ENCODE results near the gene NTF4. TPM values are rescaled to one million over a fixed set of nuclear protein-coding genes. Genes with fewer than 3 reads are reported as not detected.
A peak's percentile ranks its signal among the peaks of the same experiment; 100 is the strongest.

The NTF4 gene
- total and polyA plus RNA-seq, 2 donors (not counting 1 experiment from before 2014, with no cell fraction given), result not detected

GRCh38 chr19:49106648-49107135, 42.1 kb upstream of the NTF4 start:
- Mint-ChIP-seq H3K27me3 (no peaks in the 10 kb centered on the region), H3K4me3 (no peak overlapping the region), H3K9me3 (ENCODE audit: insufficient read depth) (no peaks in the 10 kb centered on the region), H3K4me1 (peaks cover 10% of the 10 kb centered on the region), H3K27ac (no peak overlapping the region)
- Histone ChIP-seq H3K9ac (ENCODE audit: low read length) (no peak overlapping the region), H3K36me3 (replicated peaks in 1 of 2; ENCODE audit: control extremely low read depth in 1 of 2, control insufficient read depth in 1 of 2, extremely low read depth in 1 of 2, insufficient read depth in 2 of 2, low read length in 1 of 2) (peaks cover 0 to 61% of the 10 kb centered on the region in 2 experiments), H3K27me3 (replicated peaks in 1 of 4; ENCODE audit: control extremely low read depth in 1 of 4, control insufficient read depth in 3 of 4, insufficient read depth in 4 of 4, low read length in 3 of 4) (no peaks in the 10 kb centered on the region), H3K4me3 (ENCODE audit: control extremely low read depth in 1 of 5, extremely low read depth in 1 of 5, insufficient read depth in 1 of 5, low read depth in 2 of 5, low read length in 4 of 5) (no peak overlapping the region), H2AFZ (ENCODE audit: insufficient read depth, low read depth, low read length, poor library complexity, severe bottlenecking) (no peak overlapping the region), H3K27ac (ENCODE audit: low read length in 2 of 2) (no peak overlapping the region), H3K79me2 (ENCODE audit: control insufficient read depth, insufficient read depth, low read length) (peaks cover 3% of the 10 kb centered on the region), H4K20me1 (ENCODE audit: control insufficient read depth, insufficient read depth, low read length, poor library complexity, severe bottlenecking) (peaks cover 55% of the 10 kb centered on the region), H3K4me2 (replicated peaks; ENCODE audit: low read depth, low read length, poor library complexity, severe bottlenecking) (no peak overlapping the region), H3K9me3 (ENCODE audit: control extremely low read depth in 1 of 3, control insufficient read depth in 2 of 3, insufficient read depth in 1 of 3, low read length in 2 of 3) (no peaks in the 10 kb centered on the region), H3K4me1 (ENCODE audit: control insufficient read depth in 2 of 2, insufficient read depth in 2 of 2, low read length in 2 of 2) (peaks cover 13 to 14% of the 10 kb centered on the region in 2 donors)
- peak; percentile 76 for DNase-seq
- ATAC-seq (ENCODE audit: low read depth), result peak; percentile 70
- ChIA-PET POLR2A (no interaction called here), CTCF (interaction anchor here (0.6 to 3.3 kb wide), 17 partner anchors 9 to 319 kb away, joined by 3 to 33 read pairs (median 3); partner anchors contain the start of genes LIN7B, PPFIA3 and RUVBL2)
- intact Hi-C loops (cut with micrococcal nuclease), result no loop called here
- WGBS (ENCODE audit: insufficient coverage), result 80% methylated on average over 10 of the region's 12 CpGs
- TF ChIP-seq CTCF (IDR thresholded peaks at IDR 0.05), result peak; percentile 88
- no peak for TF ChIP-seq EZH2 (IDR thresholded peaks at IDR 0.05; ENCODE audit: borderline replicate concordance, insufficient read depth, low read depth, low read length, poor library complexity, severe bottlenecking)

DNA sequence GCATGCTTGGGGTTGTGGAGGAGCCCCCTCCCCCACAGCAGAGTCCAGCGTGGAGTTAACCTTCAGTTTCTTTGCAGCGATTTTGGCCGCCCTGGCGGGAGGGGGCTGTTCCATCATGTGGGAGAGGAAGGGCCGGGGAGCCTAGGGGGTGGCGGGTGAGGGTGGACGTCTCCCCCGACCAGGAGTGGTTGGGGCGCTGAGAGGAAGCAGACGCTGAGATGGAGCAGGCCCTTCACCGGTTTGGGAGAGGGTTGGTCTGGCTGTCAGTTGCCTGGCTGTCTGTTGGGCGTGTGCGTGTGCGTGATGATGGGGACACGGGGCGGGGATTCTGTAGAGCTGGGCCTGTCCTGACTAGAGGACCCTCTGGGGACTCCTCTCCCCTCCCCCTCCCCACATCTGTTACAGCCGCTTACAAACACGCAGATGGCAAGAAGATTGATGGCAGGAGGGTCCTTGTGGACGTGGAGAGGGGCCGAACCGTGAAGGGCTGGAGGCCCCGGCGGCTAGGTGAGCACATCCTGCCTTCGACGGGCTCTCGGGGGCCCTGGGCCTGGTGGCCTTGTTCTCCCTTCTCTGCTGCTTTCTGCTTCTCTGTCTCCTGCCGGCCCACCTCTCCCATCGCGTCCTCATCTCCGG, 39.7 kb upstream of the NTF4 start:
- TF ChIP-seq CTCF (IDR thresholded peaks at IDR 0.05), result no peak
- TF ChIP-seq EZH2 (IDR thresholded peaks at IDR 0.05; ENCODE audit: borderline replicate concordance, insufficient read depth, low read depth, low read length, poor library complexity, severe bottlenecking), result no peak
- peaks cover 77% of the 10 kb centered on the region for H4K20me1 ChIP-seq (ENCODE audit: control insufficient read depth, insufficient read depth, low read length, poor library complexity, severe bottlenecking)
- peaks cover 13 to 14% of the 10 kb centered on the region in 2 donors for H3K4me1 ChIP-seq (ENCODE audit: control insufficient read depth in 2 of 2, insufficient read depth in 2 of 2, low read length in 2 of 2)
- H3K4me1 Mint-ChIP-seq, result peaks cover 8% of the 10 kb centered on the region
- H3K9me3 Mint-ChIP-seq (ENCODE audit: insufficient read depth), result no peaks in the 10 kb centered on the region
- no peak overlapping the region for H3K9ac ChIP-seq (ENCODE audit: low read length)
- WGBS (ENCODE audit: insufficient coverage), result 35% methylated on average over 22 of the region's 30 CpGs
- ChIA-PET CTCF (interaction anchor here (0.6 to 3.3 kb wide), 7 partner anchors 10 to 121 kb away, joined by 3 to 33 read pairs (median 6); partner anchors contain the start of gene LIN7B), POLR2A (interaction anchor here (0.6 kb wide), 2 partner anchors 18 to 306 kb away, joined by 7 to 10 read pairs; no protein-coding TSS in a partner anchor)
- DNase-seq, result peak; percentile 32
- no peaks in the 10 kb centered on the region for H3K9me3 ChIP-seq (ENCODE audit: control extremely low read depth in 1 of 3, control insufficient read depth in 2 of 3, insufficient read depth in 1 of 3, low read length in 2 of 3)
- H3K27ac Mint-ChIP-seq, result peak overlapping the region; percentile 67
- H3K36me3 ChIP-seq (replicated peaks in 1 of 2; ENCODE audit: control extremely low read depth in 1 of 2, control insufficient read depth in 1 of 2, extremely low read depth in 1 of 2, insufficient read depth in 2 of 2, low read length in 1 of 2), result peaks cover 0 to 78% of the 10 kb centered on the region in 2 experiments
- peak; percentile 25 for ATAC-seq (ENCODE audit: low read depth)
- H2AFZ ChIP-seq (ENCODE audit: insufficient read depth, low read depth, low read length, poor library complexity, severe bottlenecking), result no peak overlapping the region
- no peak overlapping the region for H3K4me3 Mint-ChIP-seq
- H3K79me2 ChIP-seq (ENCODE audit: control insufficient read depth, insufficient read depth, low read length), result peaks cover 16% of the 10 kb centered on the region
- no peak overlapping the region for H3K4me3 ChIP-seq (ENCODE audit: control extremely low read depth in 1 of 5, extremely low read depth in 1 of 5, insufficient read depth in 1 of 5, low read depth in 2 of 5, low read length in 4 of 5)
- intact Hi-C loops (cut with micrococcal nuclease), result no loop called here
- peak overlapping the region; percentile 40 for H3K4me2 ChIP-seq (replicated peaks; ENCODE audit: low read depth, low read length, poor library complexity, severe bottlenecking)
- peak overlapping the region in 1 of 2 donors; percentile 48 for H3K27ac ChIP-seq (ENCODE audit: low read length in 2 of 2)
- H3K27me3 Mint-ChIP-seq, result no peaks in the 10 kb centered on the region
- no peaks in the 10 kb centered on the region for H3K27me3 ChIP-seq (replicated peaks in 1 of 4; ENCODE audit: control extremely low read depth in 1 of 4, control insufficient read depth in 3 of 4, insufficient read depth in 4 of 4, low read length in 3 of 4)

Measured in B cell (primary cell).